ENCODE results near the gene TSPAN5. TPM values are rescaled to one million over a fixed set of nuclear protein-coding genes. Genes with fewer than 3 reads are reported as not detected.

Gene TSPAN5
- total and polyA plus RNA-seq, 10 donors: 4.6 to 33.6 (median 22.9) TPM

- H3K9me3 ChIP-seq: no peaks in the 10 kb centered on the region
- no peaks in the 10 kb centered on the region for H3K27me3 ChIP-seq (replicated peaks in 1 of 7)
- TF ChIP-seq POLR2AphosphoS5 (IDR thresholded peaks at IDR 0.05) (no peak), CTCF (IDR thresholded peaks at IDR 0.05 in 8 of 11, conservative IDR thresholded peaks at IDR 0.05 in 3 of 11) (no peak), POLR2A (IDR thresholded peaks at IDR 0.05) (no peak)
- no peak overlapping the region for H3K4me3 ChIP-seq
- H3K36me3 ChIP-seq: peaks cover 0 to 15% (median 0%) of the 10 kb centered on the region in 6 donors
- DNase-seq: no peak
- H3K4me1 ChIP-seq: peaks cover 0 to 42% (median 19%) of the 10 kb centered on the region in 6 donors
- peak overlapping the region in 2 of 8 donors; percentile 34 to 38 for H3K27ac ChIP-seq
- WGBS, 5 donors: 61 to 84% (median 71%) methylated on average over 2 of the region's 2 CpGs
- intact Hi-C loops (cut with DNase I; ENCODE audit: low total_unique reads): loop anchor here (5.0 to 10.0 kb wide), 4 partner anchors 185 to 938 kb away; partner anchors contain the start of genes EIF4E and TSPAN5
Observed at GRCh38 chr4:98469771-98470170, 188.6 kb downstream of the TSPAN5 start.

GRCh38 chr4:98468709-98469108 is 189.7 kb downstream of the TSPAN5 start:
- H3K36me3 ChIP-seq: peaks cover 0 to 15% (median 0%) of the 10 kb centered on the region in 6 donors
- H3K27ac ChIP-seq: peak overlapping the region in 6 of 8 donors; percentile 28 to 60 (median 41)
- intact Hi-C loops (cut with DNase I; ENCODE audit: low total_unique reads): loop anchor here (5.0 to 10.0 kb wide), 4 partner anchors 186 to 939 kb away; partner anchors contain the start of genes EIF4E and TSPAN5
- peaks cover 0 to 42% (median 19%) of the 10 kb centered on the region in 6 donors for H3K4me1 ChIP-seq
- no peak for TF ChIP-seq CTCF (IDR thresholded peaks at IDR 0.05 in 8 of 11, conservative IDR thresholded peaks at IDR 0.05 in 3 of 11)
- TF ChIP-seq POLR2AphosphoS5 (IDR thresholded peaks at IDR 0.05): peak in 1 of 3 donors; percentile 31
- H3K4me3 ChIP-seq: no peak overlapping the region
- no peaks in the 10 kb centered on the region for H3K9me3 ChIP-seq
- 18 to 37% (median 27%) methylated on average over 6 of the region's 6 CpGs for WGBS, 5 donors
- no peaks in the 10 kb centered on the region for H3K27me3 ChIP-seq (replicated peaks in 1 of 7)
- no peak for DNase-seq

- intact Hi-C loops (cut with DNase I; ENCODE audit: low total_unique reads): loop anchor here (5.0 to 10.0 kb wide), 4 partner anchors 187 to 940 kb away; partner anchors contain the start of genes EIF4E and TSPAN5
- Histone ChIP-seq H3K36me3 (peaks cover 0 to 10% (median 0%) of the 10 kb centered on the region in 6 donors), H3K27ac (peak overlapping the region in 4 of 8 donors; percentile 26 to 54 (median 38)), H3K9me3 (no peaks in the 10 kb centered on the region), H3K27me3 (replicated peaks in 1 of 7) (no peaks in the 10 kb centered on the region), H3K4me1 (peaks cover 0 to 42% (median 19%) of the 10 kb centered on the region in 6 donors), H3K4me3 (peak overlapping the region in 6 of 8 donors; percentile 1 to 65 (median 24))
- 2 to 4% (median 3%) methylated on average over 20 of the region's 20 CpGs for WGBS, 5 donors
- DNase-seq: peak; percentile 87
- TF ChIP-seq POLR2A (IDR thresholded peaks at IDR 0.05): no peak
- peak; percentile 55 to 88 (median 78) for TF ChIP-seq CTCF (IDR thresholded peaks at IDR 0.05 in 8 of 11, conservative IDR thresholded peaks at IDR 0.05 in 3 of 11)
- TF ChIP-seq POLR2AphosphoS5 (IDR thresholded peaks at IDR 0.05): peak in 2 of 3 donors; percentile 39 to 73
Observed at GRCh38 chr4:98467627-98468072, 190.8 kb downstream of the TSPAN5 start.

- Histone ChIP-seq H3K4me1 (peaks cover 0 to 42% (median 19%) of the 10 kb centered on the region in 6 donors), H3K4me3 (peak overlapping the region in 1 of 8 donors; percentile 65), H3K36me3 (peaks cover 0 to 6% (median 0%) of the 10 kb centered on the region in 6 donors), H3K27me3 (replicated peaks in 1 of 7) (no peaks in the 10 kb centered on the region), H3K9me3 (peaks cover 0 to 1% (median 0%) of the 10 kb centered on the region in 8 donors), H3K27ac (no peak overlapping the region)
- TF ChIP-seq CTCF (IDR thresholded peaks at IDR 0.05 in 8 of 11, conservative IDR thresholded peaks at IDR 0.05 in 3 of 11) (no peak), POLR2A (IDR thresholded peaks at IDR 0.05) (no peak), POLR2AphosphoS5 (IDR thresholded peaks at IDR 0.05) (no peak)
- intact Hi-C loops (cut with DNase I; ENCODE audit: low total_unique reads): loop anchor here (5.0 to 10.0 kb wide), 4 partner anchors 188 to 940 kb away; partner anchors contain the start of genes EIF4E and TSPAN5
- WGBS, 5 donors: 41 to 56% (median 47%) methylated on average over 8 of the region's 8 CpGs
- no peak for DNase-seq
Observed at GRCh38 chr4:98466868-98467599, 191.4 kb downstream of the TSPAN5 start.
